A549 (cell line): Measurements from ENCODE around the gene PLCB1. TPM values are rescaled to one million over a fixed set of nuclear protein-coding genes. Genes with fewer than 3 reads are reported as not detected.

Experiments used
- ATAC-seq, 2 experiments: fragments of 200-7000 bp in 1 of 2; fragments of >200 bp in 1 of 2; cut with Nextera tagmentation in 1 of 2; cut with Tn5 transposase in 1 of 2; 3 replicates each; pipeline versions ENCODE4 v1.8.0 to v1.9.1; 2018 to 2020; ENCODE audit warnings: mild to moderate bottlenecking in 1 of 2, moderate library complexity in 1 of 2
- CTCF ChIA-PET: fragments of 300-600 bp; sonication (Branson Sonifier 250); formaldehyde crosslinking; extraction: SDS; loops from one replicate; lab custom pipeline; 2021; ENCODE audit warnings: antibody characterized with exemption, inconsistent platforms; lab: Yijun Ruan, JAX
- POLR2A ChIA-PET: fragments of 350-600 bp; formaldehyde crosslinking; extraction: SDS; loops from one replicate; lab custom pipeline; 2021; ENCODE audit warnings: antibody characterized with exemption, inconsistent platforms; lab: Yijun Ruan, JAX
- DNase-seq, 2 experiments: peaks; one replicate each; pipeline versions ENCODE4 v3.0.0 to v3.0.0-alpha.2; 2011 to 2016; ENCODE audit warnings: low read depth in 1 of 2, low spot score in 1 of 2
- FAIRE-seq: peaks from 2 replicates; lab custom pipeline; 2011; peaks lifted over from hg19 to GRCh38; lab: Jason Lieb, UNC
- H3K27ac ChIP-seq, 2 experiments: fragments of >200 bp; sonication (Bioruptor Twin); formaldehyde crosslinking; 3 replicates each; pipeline ENCODE4 v1.5.1; 2016 to 2017
- H3K4me1 ChIP-seq: fragments of >200 bp; sonication (Bioruptor Twin); formaldehyde crosslinking; 3 replicates; pipeline ENCODE4 v1.6.1; 2016
- H3K4me2 ChIP-seq: fragments of >200 bp; sonication (Bioruptor Twin); formaldehyde crosslinking; 3 replicates; pipeline ENCODE4 v1.6.1; 2016
- H3K4me3 ChIP-seq: fragments of >200 bp; sonication (Bioruptor Twin); formaldehyde crosslinking; 3 replicates; pipeline ENCODE4 v1.5.1; 2016
- H3K9me3 ChIP-seq: fragments of >200 bp; sonication (Bioruptor Twin); formaldehyde crosslinking; 3 replicates; pipeline ENCODE4 v1.6.1; 2016
- BCL3 ChIP-seq: fragments of >200 bp; sonication (Bioruptor Twin); formaldehyde crosslinking; IDR thresholded peaks from 3 replicates; pipeline ENCODE4 v1.6.1; 2016
- BHLHE40 ChIP-seq: IDR thresholded peaks from 2 replicates; pipeline ENCODE4 v1.6.1; 2012; ENCODE audit warnings: low read depth, low read length, inconsistent platforms
- CBX2 ChIP-seq: fragments of 200-600 bp; sonication (generic); IDR thresholded peaks from 2 replicates; pipeline ENCODE4 v1.6.1; 2016; ENCODE audit warnings: low read depth, mild to moderate bottlenecking, borderline replicate concordance
- CBX8 ChIP-seq: fragments of 200-600 bp; sonication (generic); IDR thresholded peaks from 2 replicates; pipeline ENCODE4 v1.6.1; 2016
- CEBPB ChIP-seq, 2 experiments: fragments of >200 bp in 1 of 2; sonication (Bioruptor Twin) in 1 of 2; formaldehyde crosslinking in 1 of 2; IDR thresholded peaks; 2 replicates each; pipeline ENCODE4 v1.6.1; 2012 to 2016
- ESRRA ChIP-seq: fragments of 150-350 bp; IDR thresholded peaks from 2 replicates; pipeline ENCODE4 v1.6.1; 2014; ENCODE audit warnings: mild to moderate bottlenecking, low read length, borderline replicate concordance
- FOSB ChIP-seq: fragments of 250-450 bp; sonication (Bioruptor Pico); IDR thresholded peaks from 2 replicates; pipeline ENCODE4 v1.5.0; 2020; ENCODE audit warnings: mild to moderate bottlenecking, moderate library complexity
- HOXB13 ChIP-seq: fragments of 250-450 bp; sonication (Bioruptor Pico); IDR thresholded peaks from 2 replicates; pipeline ENCODE4 v1.5.0; 2020; ENCODE audit warnings: low read depth, mild to moderate bottlenecking, moderate library complexity
- JUNB ChIP-seq: fragments of >200 bp; sonication (Bioruptor Twin); formaldehyde crosslinking; IDR thresholded peaks from 2 replicates; pipeline ENCODE4 v1.6.1; 2016
- MAX ChIP-seq: IDR thresholded peaks from 2 replicates; pipeline ENCODE4 v1.6.1; 2012
- MYC ChIP-seq: IDR thresholded peaks from 2 replicates; pipeline ENCODE4 v1.6.1; 2012; ENCODE audit warnings: mild to moderate bottlenecking, inconsistent platforms, low read length, improper control_type of control experiment, borderline replicate concordance
- PBX3 ChIP-seq: IDR thresholded peaks from 2 replicates; pipeline ENCODE4 v1.6.1; 2012
- PHF8 ChIP-seq: fragments of 200-600 bp; sonication (generic); IDR thresholded peaks from 2 replicates; pipeline ENCODE4 v1.6.1; 2016; ENCODE audit warnings: low read depth, mild to moderate bottlenecking, antibody characterized with exemption, moderate library complexity, borderline replicate concordance
- POLR2AphosphoS2 ChIP-seq: conservative IDR thresholded peaks from 2 replicates; pipeline ENCODE4 v1.6.1; 2012; ENCODE audit warnings: low read length, improper control_type of control experiment, inconsistent platforms
- RAD21 ChIP-seq, 2 experiments: fragments of >200 bp in 1 of 2; sonication (Bioruptor Twin) in 1 of 2; formaldehyde crosslinking in 1 of 2; IDR thresholded peaks in 1 of 2; conservative IDR thresholded peaks in 1 of 2; 2 replicates in 1 of 2; 3 replicates in 1 of 2; pipeline ENCODE4 v1.6.1; 2012 to 2018; ENCODE audit warnings: inconsistent platforms in 1 of 2
- RARB ChIP-seq: fragments of 250-450 bp; sonication (Bioruptor Pico); IDR thresholded peaks from 2 replicates; pipeline ENCODE4 v1.8.0; 2021; ENCODE audit warnings: mild to moderate bottlenecking, moderate library complexity
- REST ChIP-seq: fragments of 200-600 bp; sonication (generic); IDR thresholded peaks from 2 replicates; pipeline ENCODE4 v1.6.1; 2016; ENCODE audit warnings: antibody characterized with exemption, mild to moderate bottlenecking, moderate library complexity
- RFX5 ChIP-seq: fragments of 450-650 bp; IDR thresholded peaks from 2 replicates; pipeline ENCODE4 v1.7.1; 2014; ENCODE audit warnings: antibody characterized with exemption, mild to moderate bottlenecking, moderate library complexity
- RNF2 ChIP-seq: fragments of 200-600 bp; sonication (generic); IDR thresholded peaks from 2 replicates; pipeline ENCODE4 v1.6.1; 2016; ENCODE audit warnings: low read depth, mild to moderate bottlenecking, antibody characterized with exemption, moderate library complexity, borderline replicate concordance
- SMC3 ChIP-seq: fragments of >200 bp; sonication (Bioruptor Twin); formaldehyde crosslinking; IDR thresholded peaks from 3 replicates; pipeline ENCODE4 v1.6.1; 2018; ENCODE audit warnings: inconsistent platforms
- TP53 ChIP-seq: fragments of 250-450 bp; sonication (Bioruptor Pico); IDR thresholded peaks from 2 replicates; pipeline ENCODE4 v1.5.0; 2021; ENCODE audit warnings: mild to moderate bottlenecking, moderate library complexity
- USF2 ChIP-seq: fragments of 450-650 bp; IDR thresholded peaks from 2 replicates; pipeline ENCODE4 v1.6.1; 2014; ENCODE audit warnings: antibody characterized with exemption
- ZC3H11A ChIP-seq: fragments of 450-650 bp; IDR thresholded peaks from 2 replicates; pipeline ENCODE4 v1.6.1; 2014; ENCODE audit warnings: antibody characterized with exemption, mild to moderate bottlenecking
- ZSCAN20 ChIP-seq: fragments of 250-450 bp; sonication (Bioruptor Pico); IDR thresholded peaks from 2 replicates; pipeline ENCODE4 v1.8.0; 2022; ENCODE audit warnings: mild to moderate bottlenecking, moderate library complexity
- WGBS: methylation state at CpG from one replicate; pipeline ENCODE4 v1.1.6; 2017; ENCODE audit errors: missing lambda C conversion rate; 5-methylcytosine and 5-hydroxymethylcytosine counted together
- polyA plus RNA-seq, 4 experiments: library from polyadenylated mRNA; depleted of rRNA in 3 of 4; stranded (reverse); fragments of >200 nt; fragmentation: RNase III in 1 of 4; extraction: RNeasy Plus Mini Kit Qiagen cat#74134 plus additional on column Dnase treatment in 1 of 4; gene quantifications; 2 replicates in 3 of 4; 3 replicates in 1 of 4; pipeline ENCODE4 v1.2.3, GENCODE V29; 2011 to 2017

PLCB1 gene
- polyA plus RNA-seq, 2 of the 4 experiments (the other 2 are of a cell fraction): 0.97 to 6.3 TPM

GRCh38 chr20:8127553-8128255 is 4.4 kb upstream of the PLCB1 start:
- WGBS: 53% methylated on average over 6 of the region's 6 CpGs
- TF ChIP-seq FOSB (CRISPR knock-in tag) (no peak), RARB (no peak), MYC (no peak), SMC3 (no peak), BCL3 (no peak), CEBPB (IDR thresholded peaks at IDR 0.05) (no peak), MAX (no peak)
- TF ChIP-seq, all 56 proteins: peak for 0
- DNase-seq (no peak), ATAC-seq (no peak), FAIRE-seq (no peak)
- Histone ChIP-seq H3K4me2 (no peak overlapping the region), H3K4me1 (no peaks in the 10 kb centered on the region; the same call in 2 of the 3 replicates), H3K9me3 (no peaks in the 10 kb centered on the region), H3K4me3 (no peak overlapping the region), H3K27ac (no peak overlapping the region)
- POLR2A ChIA-PET: no interaction called here
- CTCF ChIA-PET: interaction anchor here (1.0 to 2.9 kb wide), 8 partner anchors 8 to 594 kb away, joined by 3 to 19 read pairs (median 4); no protein-coding TSS in a partner anchor

GRCh38 chr20:8128291-8129060 is 3.6 kb upstream of the PLCB1 start:
- TF ChIP-seq HOXB13 (CRISPR knock-in tag) (no peak), REST (no peak), PBX3 (no peak), CBX8 (no peak), ZC3H11A (no peak), RNF2 (no peak), JUNB (no peak), BCL3 (no peak), ZSCAN20 (CRISPR knock-in tag) (no peak), RFX5 (no peak), CBX2 (no peak), BHLHE40 (no peak), RAD21 (conservative IDR thresholded peaks at IDR 0.05 in 1 of 2, IDR thresholded peaks at IDR 0.05 in 1 of 2) (no peak), ESRRA (no peak), PHF8 (no peak), RARB (no peak), TP53 (no peak), USF2 (no peak), POLR2AphosphoS2 (no peak)
- TF ChIP-seq, all 56 proteins: peak for 0
- WGBS: 10% methylated on average over 5 of the region's 5 CpGs
- no peak for ATAC-seq
- Histone ChIP-seq H3K27ac (no peak overlapping the region), H3K4me3 (no peak overlapping the region), H3K4me2 (no peak overlapping the region), H3K9me3 (no peaks in the 10 kb centered on the region), H3K4me1 (no peaks in the 10 kb centered on the region; the same call in 2 of the 3 replicates)
- POLR2A ChIA-PET: no interaction called here
- CTCF ChIA-PET: interaction anchor here (1.0 to 2.9 kb wide), 5 partner anchors 10 to 594 kb away, joined by 3 to 19 read pairs (median 5); no protein-coding TSS in a partner anchor
- no peak for DNase-seq
- FAIRE-seq: no peak
